ENCODE results near the gene SIGLEC11. TPM values are rescaled to one million over a fixed set of nuclear protein-coding genes. Genes with fewer than 3 reads are reported as not detected.
A peak's percentile ranks its signal among the peaks of the same experiment; 100 is the strongest.
"Not testable (repeated sequence)": the region's sequence is repeated elsewhere in the genome, so short reads cannot be mapped to it uniquely, and the experiment has no call there.

Gene SIGLEC11
- total RNA-seq (not detected in 2 replicates), polyA plus RNA-seq (not detected in 2 replicates), polyA minus RNA-seq (not detected in 2 replicates), Bru-seq, nascent RNA (not detected), BruChase-seq, experiment 1, labeled RNA remaining after a 6-hour chase (not detected), BruChase-seq, experiment 2, labeled RNA remaining after a 2-hour chase (not detected)
- not detected in 2 replicates for polyA plus RNA-seq (2011; cell fraction: cytosol; rRNA removed)
- not detected in 2 replicates for polyA plus RNA-seq (2011; cell fraction: nucleus; rRNA removed)
- polyA plus RNA-seq (2012), result not detected in 2 replicates
- not detected for polyA minus RNA-seq (2011; cell fraction: cytosol; rRNA and poly(A)+ RNA removed)
- not detected in 2 replicates for polyA minus RNA-seq (2011; cell fraction: nucleus; rRNA and poly(A)+ RNA removed)
- long read RNA-seq, result 0 reads

GRCh38 chr19:49960980-49961379, at the start of gene SIGLEC11:
TSS of gene SIGLEC11 (minus strand) at chr19:49961172. CDS start at chr19:49961081, 91 bp downstream.
- BruUV-seq (replicated peaks); FAIRE-seq; dilution Hi-C loops (cut with MboI; ENCODE audit: extremely low pct_ligation_motif_present, low sequenced_read_pairs); H3K4me1 ChIP-seq (ENCODE audit: control insufficient read depth, extremely low read depth, insufficient read depth, low read length); H3K9ac ChIP-seq (replicated peaks; ENCODE audit: extremely low read depth, insufficient read depth, low read length); H3K79me2 ChIP-seq (ENCODE audit: control insufficient read depth, insufficient read depth, low read length); intact Hi-C loops (cut with micrococcal nuclease); H3K27me3 ChIP-seq (ENCODE audit: control insufficient read depth in 2 of 2, insufficient read depth in 2 of 2, low read length in 2 of 2); H2AFZ ChIP-seq (ENCODE audit: low read depth, low read length); H3K27ac ChIP-seq (ENCODE audit: insufficient read depth, low read depth, low read length); H3K9me1 ChIP-seq (replicated peaks; ENCODE audit: control insufficient read depth, extremely low read depth, insufficient read depth, low read length); H3K9me3 ChIP-seq (replicated peaks; ENCODE audit: control insufficient read depth, insufficient read depth, low read length); DNase-seq (ENCODE audit: low read depth, low spot score); H4K20me1 ChIP-seq (replicated peaks; ENCODE audit: control insufficient read depth, extremely low read depth, insufficient read depth, low read length); H3K4me3 ChIP-seq (replicated peaks in 1 of 3; ENCODE audit: insufficient read depth in 1 of 3, low read depth in 1 of 3, low read length in 3 of 3); POLR2A ChIA-PET; CTCF ChIA-PET; H3K36me3 ChIP-seq (ENCODE audit: control insufficient read depth in 2 of 2, extremely low read depth in 1 of 2, insufficient read depth in 2 of 2, low read length in 2 of 2); H3K4me2 ChIP-seq (ENCODE audit: insufficient read depth, low read length): not testable (repeated sequence)

DNA sequence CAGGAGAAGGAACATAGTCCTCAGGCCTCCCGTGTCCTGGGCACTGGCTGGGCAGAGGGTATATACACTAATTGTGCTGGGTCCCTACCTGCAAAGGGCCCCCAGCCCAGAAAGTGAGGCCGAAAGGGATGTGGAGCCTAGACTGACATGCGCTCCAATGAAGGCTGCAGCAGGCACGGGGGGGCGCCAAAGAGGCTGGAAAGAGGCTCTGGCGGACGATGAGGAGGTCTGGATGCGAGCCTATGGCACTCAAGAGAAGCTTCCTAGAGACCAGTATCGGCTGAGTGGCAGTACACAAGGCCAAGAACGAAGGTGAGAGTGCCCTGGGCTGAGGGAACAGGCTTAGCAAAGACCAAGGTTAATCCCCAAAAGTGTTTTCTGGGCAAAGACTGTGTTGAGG, 47.6 kb upstream of the SIGLEC11 start:
- Histone ChIP-seq H3K9ac (replicated peaks; ENCODE audit: extremely low read depth, insufficient read depth, low read length) (no peak overlapping the region), H3K36me3 (ENCODE audit: control insufficient read depth in 2 of 2, extremely low read depth in 1 of 2, insufficient read depth in 2 of 2, low read length in 2 of 2) (peaks cover 4 to 46% of the 10 kb centered on the region in 2 experiments), H3K79me2 (ENCODE audit: control insufficient read depth, insufficient read depth, low read length) (no peaks in the 10 kb centered on the region), H4K20me1 (replicated peaks; ENCODE audit: control insufficient read depth, extremely low read depth, insufficient read depth, low read length) (no peaks in the 10 kb centered on the region), H3K4me1 (ENCODE audit: control insufficient read depth, extremely low read depth, insufficient read depth, low read length) (peaks cover 8% of the 10 kb centered on the region), H3K27me3 (ENCODE audit: control insufficient read depth in 2 of 2, insufficient read depth in 2 of 2, low read length in 2 of 2) (no peaks in the 10 kb centered on the region), H2AFZ (ENCODE audit: low read depth, low read length) (no peak overlapping the region), H3K4me3 (replicated peaks in 1 of 3; ENCODE audit: insufficient read depth in 1 of 3, low read depth in 1 of 3, low read length in 3 of 3) (no peak overlapping the region), H3K27ac (ENCODE audit: insufficient read depth, low read depth, low read length) (no peak overlapping the region), H3K4me2 (ENCODE audit: insufficient read depth, low read length) (no peak overlapping the region), H3K9me3 (replicated peaks; ENCODE audit: control insufficient read depth, insufficient read depth, low read length) (no peaks in the 10 kb centered on the region), H3K9me1 (replicated peaks; ENCODE audit: control insufficient read depth, extremely low read depth, insufficient read depth, low read length) (no peaks in the 10 kb centered on the region)
- TF ChIP-seq FOS (IDR thresholded peaks at IDR 0.05; ENCODE audit: borderline replicate concordance, insufficient read depth, low read length), result no peak
- TF ChIP-seq, protein P1, sequence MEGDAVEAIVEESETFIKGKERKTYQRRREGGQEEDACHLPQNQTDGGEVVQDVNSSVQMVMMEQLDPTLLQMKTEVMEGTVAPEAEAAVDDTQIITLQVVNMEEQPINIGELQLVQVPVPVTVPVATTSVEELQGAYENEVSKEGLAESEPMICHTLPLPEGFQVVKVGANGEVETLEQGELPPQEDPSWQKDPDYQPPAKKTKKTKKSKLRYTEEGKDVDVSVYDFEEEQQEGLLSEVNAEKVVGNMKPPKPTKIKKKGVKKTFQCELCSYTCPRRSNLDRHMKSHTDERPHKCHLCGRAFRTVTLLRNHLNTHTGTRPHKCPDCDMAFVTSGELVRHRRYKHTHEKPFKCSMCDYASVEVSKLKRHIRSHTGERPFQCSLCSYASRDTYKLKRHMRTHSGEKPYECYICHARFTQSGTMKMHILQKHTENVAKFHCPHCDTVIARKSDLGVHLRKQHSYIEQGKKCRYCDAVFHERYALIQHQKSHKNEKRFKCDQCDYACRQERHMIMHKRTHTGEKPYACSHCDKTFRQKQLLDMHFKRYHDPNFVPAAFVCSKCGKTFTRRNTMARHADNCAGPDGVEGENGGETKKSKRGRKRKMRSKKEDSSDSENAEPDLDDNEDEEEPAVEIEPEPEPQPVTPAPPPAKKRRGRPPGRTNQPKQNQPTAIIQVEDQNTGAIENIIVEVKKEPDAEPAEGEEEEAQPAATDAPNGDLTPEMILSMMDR (IDR thresholded peaks at IDR 0.05; ENCODE audit: extremely low read depth in 1 of 2, insufficient read depth in 1 of 2, low read depth in 1 of 2, low read length in 2 of 2), result peak; percentile 19 to 21
- ChIA-PET CTCF (interaction anchor here (0.9 kb wide), 1 partner anchor 9 kb away, joined by 5 read pairs; no protein-coding TSS in a partner anchor), POLR2A (no interaction called here)
- dilution Hi-C loops (cut with MboI; ENCODE audit: extremely low pct_ligation_motif_present, low sequenced_read_pairs), result no loop called here
- FAIRE-seq (no peak), DNase-seq (ENCODE audit: low read depth, low spot score) (no peak)
- no TSS peak for BruUV-seq (replicated peaks)
- intact Hi-C loops (cut with micrococcal nuclease), result no loop called here

Measured in endothelial cell of umbilical vein (primary cell).